SU-DHL-6 (cell line): ENCODE measurements around the gene FRY.

Source experiments
- H2AFZ ChIP-seq: fragments of 200-600 bp; sonication (generic); 2 replicates; pipeline ENCODE4 v1.6.1; 2014; ENCODE audit warnings: low read depth, mild to moderate bottlenecking, moderate library complexity, mixed read lengths, antibody characterized with exemption, low read length; ENCODE audit not compliant: severe bottlenecking
- H3F3A ChIP-seq: fragments of 200-600 bp; shearing (Covaris generic); 2 replicates; pipeline ENCODE4 v1.6.0; 2016; ENCODE audit warnings: antibody characterized with exemption, mild to moderate bottlenecking; ENCODE audit not compliant: insufficient read depth
- H3K27ac ChIP-seq: fragments of 200-600 bp; sonication (generic); 2 replicates; pipeline ENCODE4 v1.5.1; 2016; ENCODE audit warnings: low read depth, mild to moderate bottlenecking, low read length, moderate library complexity, mixed read lengths
- H3K27me3 ChIP-seq: fragments of 200-600 bp; sonication (generic), shearing (Covaris generic); 2 replicates; pipeline ENCODE4 v1.6.0; 2014; ENCODE audit warnings: mild to moderate bottlenecking, low read length
- H3K36me3 ChIP-seq: fragments of 200-600 bp; sonication (generic); 2 replicates; pipeline ENCODE4 v1.6.1; 2014; ENCODE audit warnings: mild to moderate bottlenecking, low read length, mixed read lengths
- H3K4me2 ChIP-seq: fragments of 300-600, 200-600 bp; shearing (Covaris generic), sonication (generic); 2 replicates; pipeline ENCODE4 v1.6.0; 2014; ENCODE audit warnings: low read length, low read depth, mild to moderate bottlenecking; ENCODE audit not compliant: poor library complexity, severe bottlenecking
- H3K4me3 ChIP-seq: fragments of 200-600 bp; sonication (generic); 2 replicates; pipeline ENCODE4 v1.5.1; 2014; ENCODE audit warnings: antibody characterized with exemption, low read length, mild to moderate bottlenecking, mixed read lengths; ENCODE audit not compliant: insufficient read depth, poor library complexity, severe bottlenecking
- H3K79me2 ChIP-seq: fragments of 200-600 bp; sonication (generic); 2 replicates; pipeline ENCODE4 v1.6.1; 2014; ENCODE audit warnings: mild to moderate bottlenecking, low read length, moderate library complexity; ENCODE audit not compliant: insufficient read depth
- H3K9ac ChIP-seq: fragments of 200-600 bp; sonication (generic); 2 replicates; pipeline ENCODE4 v1.7.0; 2014; ENCODE audit warnings: mild to moderate bottlenecking, low read length
- H3K9me2 ChIP-seq: fragments of 200-600 bp; sonication (generic); replicated peaks from 2 replicates; pipeline ENCODE4 v1.6.1; 2014; ENCODE audit warnings: low read length; ENCODE audit not compliant: insufficient read depth
- H3K9me3 ChIP-seq: fragments of 200-600 bp; sonication (generic); 2 replicates; pipeline ENCODE4 v1.6.1; 2014; ENCODE audit warnings: low read length, mixed read lengths; ENCODE audit not compliant: insufficient read depth
- H4K20me1 ChIP-seq: fragments of 200-600 bp; sonication (generic); 2 replicates; pipeline ENCODE4 v1.6.1; 2014; ENCODE audit warnings: low read depth, mild to moderate bottlenecking, antibody characterized with exemption, low read length, moderate library complexity, mixed read lengths
- EZH2phosphoT487 ChIP-seq: fragments of 200-600 bp; sonication (generic), shearing (Covaris generic); conservative IDR thresholded peaks from 2 replicates; pipeline ENCODE4 v1.6.1; 2018; ENCODE audit warnings: mild to moderate bottlenecking, antibody characterized with exemption, low read length, moderate library complexity, mixed read lengths
- TF ChIP-seq, protein P1 (sequence below): fragments of 200-600 bp; sonication (generic); IDR thresholded peaks from one replicate; pipeline ENCODE4 v1.5.1; 2017; ENCODE audit warnings: antibody characterized with exemption, mild to moderate bottlenecking, low read length, moderate library complexity; ENCODE audit not compliant: insufficient read depth, poor library complexity, severe bottlenecking

The FRY gene

DNA sequence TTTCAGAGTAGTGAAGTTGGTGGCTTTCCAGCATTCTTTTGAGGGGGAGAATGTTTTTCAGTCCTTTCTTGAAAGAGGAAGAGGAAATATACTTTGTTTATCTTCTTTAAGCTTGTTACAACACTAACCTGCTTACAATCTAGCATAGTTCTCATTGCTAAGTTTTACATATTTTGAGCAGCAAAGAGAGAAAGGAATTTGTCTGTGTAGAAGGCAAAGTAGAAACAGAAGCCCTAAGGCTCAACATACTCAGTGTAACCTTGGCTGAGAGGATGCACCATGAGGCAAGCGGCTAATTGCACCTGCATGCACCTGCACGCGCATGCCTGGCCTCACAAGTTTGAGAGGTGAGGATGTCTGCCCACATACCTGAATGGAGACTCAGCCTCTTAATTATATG is 2.2 kb downstream of the FRY start:
- Histone ChIP-seq H4K20me1 (no peaks in the 10 kb centered on the region), H3K9ac (no peak overlapping the region), H3K79me2 (no peaks in the 10 kb centered on the region), H3K27ac (no peak overlapping the region), H3K27me3 (no peaks in the 10 kb centered on the region), H3K4me3 (no peak overlapping the region), H3K9me3 (no peaks in the 10 kb centered on the region), H3K9me2 (no peaks in the 10 kb centered on the region), H2AFZ (no peak overlapping the region), H3K36me3 (no peaks in the 10 kb centered on the region), H3K4me2 (no peak overlapping the region), H3F3A (0 out of 2 replicates have a peak, but pooled peaks cover 8% of the 10 kb centered on the region)
- TF ChIP-seq, protein P1, sequence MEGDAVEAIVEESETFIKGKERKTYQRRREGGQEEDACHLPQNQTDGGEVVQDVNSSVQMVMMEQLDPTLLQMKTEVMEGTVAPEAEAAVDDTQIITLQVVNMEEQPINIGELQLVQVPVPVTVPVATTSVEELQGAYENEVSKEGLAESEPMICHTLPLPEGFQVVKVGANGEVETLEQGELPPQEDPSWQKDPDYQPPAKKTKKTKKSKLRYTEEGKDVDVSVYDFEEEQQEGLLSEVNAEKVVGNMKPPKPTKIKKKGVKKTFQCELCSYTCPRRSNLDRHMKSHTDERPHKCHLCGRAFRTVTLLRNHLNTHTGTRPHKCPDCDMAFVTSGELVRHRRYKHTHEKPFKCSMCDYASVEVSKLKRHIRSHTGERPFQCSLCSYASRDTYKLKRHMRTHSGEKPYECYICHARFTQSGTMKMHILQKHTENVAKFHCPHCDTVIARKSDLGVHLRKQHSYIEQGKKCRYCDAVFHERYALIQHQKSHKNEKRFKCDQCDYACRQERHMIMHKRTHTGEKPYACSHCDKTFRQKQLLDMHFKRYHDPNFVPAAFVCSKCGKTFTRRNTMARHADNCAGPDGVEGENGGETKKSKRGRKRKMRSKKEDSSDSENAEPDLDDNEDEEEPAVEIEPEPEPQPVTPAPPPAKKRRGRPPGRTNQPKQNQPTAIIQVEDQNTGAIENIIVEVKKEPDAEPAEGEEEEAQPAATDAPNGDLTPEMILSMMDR = no peak
- TF ChIP-seq EZH2phosphoT487 = no peak

DNA sequence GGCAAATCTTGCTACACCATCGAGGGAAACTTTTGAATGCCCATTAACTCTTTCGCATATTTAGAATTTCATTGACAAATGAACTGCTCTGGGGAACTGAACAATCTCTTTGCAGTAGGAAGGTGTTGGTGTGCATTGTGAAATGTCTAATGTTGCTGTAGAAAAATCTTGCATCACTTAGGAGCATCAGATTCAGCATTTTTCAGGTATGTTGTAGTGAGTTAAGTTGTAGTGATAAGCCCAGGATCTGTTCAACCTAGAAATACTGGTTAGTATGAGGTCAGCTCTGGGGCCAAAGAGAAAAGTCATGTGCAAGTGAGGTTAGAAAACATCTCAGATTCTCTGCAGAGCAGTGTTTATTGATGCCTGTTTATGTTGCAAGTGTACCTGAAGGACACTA is 4.1 kb downstream of the FRY start:
- Histone ChIP-seq H3K27me3 (no peaks in the 10 kb centered on the region), H3K9ac (no peak overlapping the region), H3K79me2 (no peaks in the 10 kb centered on the region), H3K9me2 (no peaks in the 10 kb centered on the region), H3K4me2 (no peak overlapping the region), H2AFZ (no peak overlapping the region), H3K4me3 (no peak overlapping the region), H3K27ac (no peak overlapping the region), H3K9me3 (no peaks in the 10 kb centered on the region), H4K20me1 (no peaks in the 10 kb centered on the region), H3K36me3 (no peaks in the 10 kb centered on the region), H3F3A (0 out of 2 replicates have a peak, but pooled peaks cover 6% of the 10 kb centered on the region)
- TF ChIP-seq EZH2phosphoT487 = no peak
- TF ChIP-seq, protein P1 = no peak

DNA sequence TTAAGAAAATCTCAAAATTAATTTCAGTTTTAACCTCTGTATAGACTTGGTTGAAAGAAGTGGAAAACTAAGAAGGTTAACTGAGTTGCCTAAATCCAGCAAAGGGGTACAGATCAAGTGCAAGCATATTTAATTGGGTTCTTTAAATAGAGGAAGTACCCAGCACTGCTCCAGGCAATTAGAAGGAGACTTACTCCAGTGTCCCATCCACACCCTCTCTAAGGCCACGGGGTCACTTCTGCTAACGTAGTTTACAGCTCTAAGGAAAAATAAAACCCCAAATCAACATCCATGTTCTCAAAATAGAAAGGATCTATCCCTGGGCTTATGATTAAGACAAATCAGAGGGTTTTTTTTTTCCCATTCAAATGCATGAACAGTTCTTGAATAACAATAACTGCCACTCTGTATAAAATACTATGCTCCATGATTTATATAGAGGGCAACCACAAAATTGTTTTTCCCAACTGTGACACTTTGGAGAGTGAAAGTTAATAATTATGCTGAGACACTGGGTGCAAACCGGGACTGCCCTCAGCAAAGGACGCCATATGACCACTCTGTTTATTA is 4.6 kb downstream of the FRY start:
- Histone ChIP-seq H3K9me2 (no peaks in the 10 kb centered on the region), H3F3A (0 out of 2 replicates have a peak, but pooled peaks cover 6% of the 10 kb centered on the region), H3K4me3 (no peak overlapping the region), H3K9ac (no peak overlapping the region), H3K36me3 (no peaks in the 10 kb centered on the region), H3K9me3 (no peaks in the 10 kb centered on the region), H3K27ac (no peak overlapping the region), H4K20me1 (no peaks in the 10 kb centered on the region), H3K27me3 (no peaks in the 10 kb centered on the region), H2AFZ (no peak overlapping the region), H3K4me2 (no peak overlapping the region), H3K79me2 (no peaks in the 10 kb centered on the region)
- no peak for TF ChIP-seq EZH2phosphoT487
- TF ChIP-seq, protein P1 = no peak
